Activated T-cell treated with anti-CD3 and anti-CD28 coated beads for 24 hours (primary cell): ENCODE data around the gene COL8A1.
A peak's percentile ranks its signal among the peaks of the same experiment; 100 is the strongest.

Experiments
- DNase-seq: peaks from one replicate; pipeline ENCODE4 v3.0.0-alpha.2; 2020; ENCODE audit warnings: low read depth

The COL8A1 gene

DNA sequence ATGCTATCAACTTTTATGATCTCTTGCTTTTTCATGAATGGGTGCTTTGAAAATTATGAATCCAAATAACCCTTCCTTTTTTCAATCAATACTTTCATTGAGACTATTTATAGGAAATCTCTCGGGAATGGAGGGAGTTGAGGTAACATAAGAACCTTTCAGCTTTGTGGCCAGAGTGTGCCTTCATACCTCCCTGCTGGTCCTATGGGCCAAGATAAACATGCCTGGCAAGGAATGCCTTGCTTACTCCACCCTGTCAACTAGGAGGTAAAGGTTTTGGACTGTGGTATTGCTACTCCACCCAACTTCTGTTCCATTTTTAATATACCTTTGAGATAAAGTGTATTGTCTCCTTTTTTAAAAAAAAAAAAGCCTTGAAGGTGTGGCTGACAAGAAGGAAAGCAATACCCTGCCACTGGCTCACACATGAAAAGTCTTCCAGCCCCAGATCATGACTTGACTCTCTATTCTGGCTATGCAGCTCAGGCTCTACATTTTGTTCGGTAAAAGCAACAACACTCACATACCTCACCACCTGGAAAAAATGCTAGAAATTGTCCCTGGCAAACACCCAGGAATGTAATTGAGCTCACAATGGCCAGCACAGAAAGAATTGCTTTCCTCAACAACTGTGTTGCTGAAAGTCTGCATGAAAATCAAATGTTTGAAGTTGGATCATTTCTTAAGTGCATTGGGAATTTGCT is 35.8 kb downstream of the COL8A1 start:
- DNase-seq = no peak

DNA sequence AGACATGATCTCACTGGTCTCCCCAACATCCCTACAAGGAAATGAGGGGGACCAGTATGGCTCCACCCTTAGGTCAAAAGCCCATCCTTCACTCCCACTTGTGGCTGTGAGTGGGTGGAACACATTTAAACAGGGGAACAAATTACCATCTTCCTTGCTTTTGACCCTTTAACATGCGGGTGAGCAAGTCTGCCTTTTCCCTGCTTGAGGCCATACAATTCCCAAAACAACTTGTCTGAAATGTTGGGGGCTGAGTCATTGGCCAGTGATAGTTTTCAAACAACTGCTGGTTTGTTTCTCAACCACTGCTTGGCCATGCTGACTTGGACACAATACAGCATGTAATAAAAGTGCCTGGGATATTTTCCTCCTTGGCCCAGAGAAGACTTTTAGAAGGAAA is 39.6 kb downstream of the COL8A1 start:
- no peak for DNase-seq

DNA sequence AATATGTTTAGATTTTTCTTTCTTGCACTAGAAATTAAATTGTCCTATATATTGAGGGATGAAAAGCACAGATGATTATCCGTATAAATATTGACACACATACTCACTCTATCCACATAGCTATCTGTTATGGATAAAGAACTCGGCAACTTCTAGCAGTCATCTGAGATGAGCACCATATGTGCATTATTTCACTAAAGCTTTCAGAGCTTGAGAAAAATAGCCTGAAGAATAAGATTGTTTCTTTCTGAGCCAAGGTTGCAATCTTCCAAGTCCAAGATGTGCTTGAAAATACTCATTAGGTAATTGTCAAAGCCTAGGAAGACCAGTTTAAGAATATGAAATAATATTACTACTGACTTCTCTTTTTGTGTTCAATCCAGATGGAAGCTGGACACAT is 40.5 kb downstream of the COL8A1 start:
- DNase-seq = no peak

DNA sequence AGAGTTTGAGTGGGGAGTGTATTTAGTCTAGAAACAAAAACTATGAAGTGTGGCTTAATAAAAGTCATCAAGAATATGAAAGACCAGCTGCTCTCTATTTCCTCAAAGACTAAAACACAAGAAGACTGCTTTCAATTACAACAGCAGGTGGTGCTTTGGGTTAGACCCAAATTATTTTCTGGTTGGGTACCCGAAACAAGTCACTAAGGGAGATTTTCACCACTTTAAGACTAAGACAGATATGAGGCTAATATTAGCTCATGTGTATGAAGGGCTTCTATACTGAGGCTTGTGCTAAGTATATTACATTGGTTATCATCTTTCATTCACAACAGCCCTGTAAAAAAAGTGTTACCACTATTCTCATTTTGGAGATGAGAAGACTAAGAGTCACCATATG is 43.1 kb downstream of the COL8A1 start:
- DNase-seq = no peak

DNA sequence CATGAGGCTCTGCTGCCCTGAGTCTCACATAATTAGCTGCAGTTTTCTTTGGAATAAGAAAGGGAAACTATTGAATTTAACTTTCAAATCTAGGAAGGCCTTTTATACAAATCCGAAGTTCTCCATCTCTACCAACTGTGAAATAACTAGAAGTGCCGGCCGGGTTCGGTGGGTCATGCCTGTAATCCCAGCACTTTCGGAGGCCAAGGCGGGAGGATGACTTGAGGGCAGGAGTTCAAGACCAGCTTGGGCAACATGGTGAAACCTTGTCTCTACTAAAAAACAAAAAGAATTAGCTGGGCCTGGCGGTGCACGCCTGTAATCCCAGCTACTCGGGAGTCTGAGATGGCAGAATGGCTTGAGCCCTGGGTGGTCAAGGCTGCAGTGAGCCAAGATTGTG is 43.6 kb downstream of the COL8A1 start:
- no peak for DNase-seq

DNA sequence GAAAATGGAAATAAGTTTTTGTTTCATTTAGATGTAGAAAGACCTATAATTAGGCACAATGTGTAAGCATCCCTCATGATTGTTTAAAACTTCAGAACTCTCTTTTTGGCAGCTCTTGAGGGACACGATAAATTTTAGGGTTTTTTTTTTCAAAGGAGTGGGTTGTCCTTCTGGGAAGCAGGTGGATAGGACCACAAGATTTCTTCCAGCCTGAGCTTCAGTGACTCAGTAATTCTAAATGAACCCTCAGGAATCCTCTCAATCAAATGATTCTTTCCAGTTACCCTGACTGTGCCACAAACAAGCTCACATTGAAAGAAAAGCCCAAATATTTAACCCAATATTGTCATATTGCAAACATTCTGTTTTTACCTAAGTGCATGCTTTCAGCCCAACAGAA is 45.1 kb downstream of the COL8A1 start:
- DNase-seq = no peak

DNA sequence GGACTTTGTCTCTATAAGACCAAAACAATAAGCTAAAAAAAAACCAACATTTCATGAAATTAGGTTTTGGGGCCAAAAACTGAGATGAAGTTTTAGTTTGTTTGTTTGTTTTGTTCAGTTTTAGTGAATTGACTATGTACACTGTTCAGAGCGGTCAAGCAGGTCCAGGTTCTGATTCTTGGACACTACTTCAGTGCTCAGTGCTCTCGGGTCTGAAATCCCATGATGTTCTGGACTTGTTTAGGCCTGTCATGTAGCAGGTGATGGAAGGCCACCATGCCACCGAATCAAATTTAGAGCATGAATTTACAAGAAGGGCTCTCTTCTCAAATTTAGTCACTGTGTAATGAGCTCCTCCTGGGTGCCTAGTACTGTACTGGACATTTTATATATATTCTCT is 45.5 kb downstream of the COL8A1 start:
- DNase-seq = no peak

DNA sequence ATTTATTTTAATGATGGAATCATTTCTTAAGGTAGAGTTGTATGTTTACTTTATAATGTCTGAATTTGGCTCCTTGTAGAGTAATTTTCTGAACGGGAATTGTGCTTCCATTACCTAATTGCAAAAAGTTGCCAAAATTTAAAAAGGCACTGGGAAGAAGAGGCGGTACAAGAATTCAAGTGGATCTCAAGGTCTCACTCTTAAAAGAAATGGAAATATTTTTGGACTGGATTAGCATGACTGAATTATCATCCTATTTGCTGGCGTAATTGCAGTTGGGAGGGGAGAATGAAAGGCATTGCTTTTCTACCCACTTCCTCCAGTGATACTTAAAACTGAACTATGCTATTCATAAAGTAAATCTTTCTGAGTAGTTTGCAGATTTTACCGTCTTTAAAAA is 46.2 kb downstream of the COL8A1 start:
- DNase-seq = no peak

DNA sequence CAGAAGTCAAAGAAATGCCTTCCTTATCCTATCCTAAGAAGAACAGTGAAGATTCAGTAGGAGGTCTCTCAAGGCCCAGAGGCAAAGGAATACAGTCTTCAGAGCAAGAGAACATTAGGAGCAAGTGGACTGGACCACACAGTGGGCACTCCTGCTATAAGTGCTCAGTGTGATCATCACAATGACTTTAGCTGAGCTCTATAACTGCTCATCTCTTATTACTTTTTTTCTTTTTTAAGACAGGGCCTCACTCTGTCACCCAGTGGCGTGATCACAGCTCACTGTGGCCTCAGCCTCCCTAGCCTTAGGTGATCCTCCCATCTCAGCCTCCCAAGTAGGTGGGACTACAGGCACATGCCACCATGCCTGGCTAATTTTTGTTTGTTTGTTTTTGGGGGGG is 48.1 kb downstream of the COL8A1 start:
- DNase-seq = no peak

DNA sequence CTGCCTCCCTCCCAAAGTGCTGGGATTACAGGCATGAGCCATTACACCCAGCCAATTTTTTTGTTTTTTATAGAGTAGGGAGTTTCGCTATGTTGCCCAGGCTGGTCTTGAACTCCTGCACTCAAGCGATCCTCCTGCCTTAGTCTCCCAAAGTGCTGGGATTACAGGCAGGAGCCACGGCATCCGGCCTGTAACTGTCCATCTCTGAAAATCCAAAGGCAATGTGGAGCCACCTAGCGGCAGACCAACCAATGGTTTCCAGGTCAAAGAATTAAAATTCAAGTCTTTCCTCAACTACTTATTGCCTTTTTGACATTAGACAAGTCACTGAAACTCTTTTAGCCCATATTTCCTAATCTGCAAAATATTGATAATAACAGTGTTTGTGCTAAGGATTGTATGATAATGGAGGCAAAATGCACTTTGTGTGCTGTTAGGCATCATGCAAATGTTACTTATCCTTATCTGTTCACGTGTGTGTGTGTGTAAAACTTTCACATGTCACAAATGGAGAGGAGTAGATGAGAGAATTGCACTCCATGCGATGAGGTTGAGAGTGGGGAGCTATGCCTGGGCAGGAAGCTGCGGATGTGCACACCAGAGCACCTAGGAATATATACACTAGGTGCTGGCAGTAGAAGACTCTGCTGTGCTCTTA is 48.7 kb downstream of the COL8A1 start:
- DNase-seq = peak; percentile 11

DNA sequence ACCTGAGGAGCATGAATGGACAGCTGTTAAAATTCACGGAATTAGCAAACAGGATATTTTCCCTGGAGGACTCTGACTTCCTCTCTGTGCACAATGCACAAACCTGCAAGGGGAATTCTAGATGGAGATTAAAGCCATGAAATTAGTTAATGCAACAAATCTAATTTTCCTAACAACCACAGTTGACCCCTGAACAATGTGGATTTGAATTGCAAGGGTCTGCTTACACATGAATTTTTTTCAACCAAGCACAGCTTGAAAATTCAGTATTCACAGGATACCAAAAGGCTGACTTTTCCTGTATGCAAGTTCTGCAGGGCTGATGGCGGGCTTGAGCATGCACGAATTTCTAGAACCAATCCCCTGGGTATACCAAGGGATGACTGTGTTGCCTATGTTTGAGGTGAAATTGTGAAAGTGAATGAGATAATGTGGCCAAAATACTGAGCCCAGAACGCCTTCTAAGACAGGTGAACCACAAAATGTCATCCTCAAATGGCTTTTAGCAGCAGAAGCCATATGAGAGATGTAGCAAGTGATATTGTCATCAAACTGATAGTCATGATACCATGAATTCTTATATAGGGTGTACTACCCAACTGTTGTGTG is 52.5 kb downstream of the COL8A1 start:
- DNase-seq = no peak

DNA sequence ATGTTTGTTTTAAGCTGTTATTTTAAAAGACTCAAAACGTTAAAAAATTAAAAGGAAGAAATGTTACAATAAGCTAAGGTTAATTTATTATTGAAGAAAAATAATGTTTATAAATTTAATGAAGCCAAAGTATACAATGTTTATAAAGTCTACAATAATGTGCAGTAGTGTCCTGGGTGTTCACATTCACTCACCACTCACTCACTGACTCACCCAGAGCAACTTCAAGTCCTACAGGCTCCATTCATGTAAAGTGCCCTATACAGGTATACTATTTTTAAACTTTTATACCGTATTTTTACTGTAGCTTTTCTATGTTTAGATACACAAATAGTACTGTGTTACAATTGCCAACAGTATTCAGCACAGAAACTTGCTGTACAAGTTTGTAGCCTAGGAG is 55.2 kb downstream of the COL8A1 start:
- no peak for DNase-seq

DNA sequence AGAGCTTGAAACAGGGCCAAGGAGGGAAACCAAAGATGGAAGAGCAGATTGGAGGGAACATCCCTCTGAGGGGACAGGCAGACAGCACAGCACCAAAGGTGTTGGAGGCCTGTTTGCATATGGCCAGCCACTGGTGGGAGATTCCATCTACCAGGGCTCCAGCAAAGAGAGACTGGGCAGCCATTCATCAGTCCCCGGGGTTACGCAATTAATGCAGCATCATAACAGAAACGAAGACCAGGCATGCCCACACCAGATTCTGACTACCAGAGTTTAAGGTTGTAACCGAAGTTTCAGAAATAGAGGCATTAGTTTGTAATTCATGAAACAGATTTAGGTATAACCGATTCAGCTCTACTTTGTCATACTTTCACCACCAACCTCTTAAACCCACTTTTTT is 58.1 kb downstream of the COL8A1 start:
- no peak for DNase-seq

DNA sequence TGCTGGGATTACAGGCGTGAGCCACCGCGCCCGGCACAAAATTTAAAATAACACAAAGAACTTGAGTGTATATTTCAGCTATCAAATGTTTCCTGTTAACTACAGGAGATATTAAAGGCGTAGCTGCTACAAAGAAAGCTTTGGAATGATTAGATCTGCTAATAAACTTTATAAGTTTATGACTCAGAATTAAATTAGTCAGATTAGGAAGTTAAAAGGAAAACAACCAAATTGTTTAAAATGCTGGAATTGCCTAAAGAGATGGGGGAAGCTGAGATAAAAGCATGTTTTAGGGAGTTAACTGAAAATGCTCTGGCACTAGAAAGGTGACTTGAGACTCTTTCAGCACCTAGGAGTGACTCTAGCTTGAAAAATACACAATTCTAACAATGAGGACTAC is 58.9 kb downstream of the COL8A1 start:
- no peak for DNase-seq

DNA sequence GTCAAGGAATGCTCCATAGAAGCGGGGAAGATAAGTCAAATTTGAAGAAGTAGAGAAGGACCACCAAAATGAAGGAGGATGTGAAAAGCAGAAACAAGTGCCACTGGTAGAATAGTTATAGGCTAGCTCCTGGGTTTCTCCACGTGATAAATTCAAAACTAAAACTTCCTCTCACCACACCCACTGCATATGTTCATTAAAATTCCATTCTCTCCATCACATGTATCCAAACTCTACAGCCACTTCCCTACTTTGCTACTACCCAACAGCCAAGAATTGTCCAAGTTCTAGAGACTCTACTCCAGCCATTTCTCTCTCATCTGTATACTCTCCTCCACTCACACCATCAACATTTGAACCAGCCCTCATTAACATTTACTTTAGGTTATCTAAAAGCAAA is 60.5 kb downstream of the COL8A1 start:
- no peak for DNase-seq

DNA sequence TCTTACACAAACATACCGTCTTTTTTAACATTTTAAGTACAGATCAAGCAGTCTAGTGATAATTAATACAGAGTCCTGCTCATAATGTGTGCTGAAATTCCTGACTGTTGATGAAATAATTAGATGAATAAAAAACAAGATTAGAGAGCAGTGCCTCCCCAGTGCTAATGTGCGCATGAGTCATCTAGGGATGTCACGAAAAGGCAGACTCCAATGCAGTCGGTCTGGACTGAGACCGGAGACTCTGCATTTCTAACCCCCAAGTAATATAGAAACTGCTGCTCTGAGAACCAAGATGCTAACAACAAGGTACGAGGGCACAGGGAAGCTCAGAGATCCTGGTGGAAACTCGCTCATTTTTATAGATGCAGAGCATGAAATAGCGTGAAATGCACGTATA is 61.4 kb downstream of the COL8A1 start:
- DNase-seq = no peak

DNA sequence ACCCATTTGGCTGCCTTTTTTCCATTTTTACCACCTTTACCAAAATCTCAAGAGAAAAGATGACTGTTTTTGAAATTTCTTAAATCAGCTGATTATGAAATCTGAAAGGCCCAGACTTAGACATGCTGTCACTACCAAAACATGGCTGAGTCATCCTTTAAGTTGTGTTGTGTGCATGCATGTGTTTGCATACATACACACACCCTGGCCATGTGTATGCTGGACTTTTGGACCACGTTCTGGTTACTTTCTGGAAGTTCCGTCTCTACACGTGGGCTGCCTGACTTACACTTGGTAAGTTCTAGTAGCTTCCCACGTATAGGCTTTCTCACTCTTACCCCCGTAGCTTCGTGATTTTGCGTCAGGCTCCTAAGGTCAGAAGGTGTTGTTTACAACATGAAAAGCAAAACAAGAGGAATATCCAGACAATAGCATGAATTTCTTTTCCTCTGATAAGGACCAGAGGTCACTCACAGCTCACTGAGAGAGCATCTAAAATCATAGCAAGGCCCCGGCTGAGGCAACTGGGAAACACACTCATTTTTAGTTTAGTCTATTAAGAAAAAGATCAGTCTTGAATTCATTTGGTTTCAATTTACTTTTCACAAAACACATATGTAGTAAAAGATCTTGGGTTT is 62.4 kb downstream of the COL8A1 start:
- DNase-seq = no peak

DNA sequence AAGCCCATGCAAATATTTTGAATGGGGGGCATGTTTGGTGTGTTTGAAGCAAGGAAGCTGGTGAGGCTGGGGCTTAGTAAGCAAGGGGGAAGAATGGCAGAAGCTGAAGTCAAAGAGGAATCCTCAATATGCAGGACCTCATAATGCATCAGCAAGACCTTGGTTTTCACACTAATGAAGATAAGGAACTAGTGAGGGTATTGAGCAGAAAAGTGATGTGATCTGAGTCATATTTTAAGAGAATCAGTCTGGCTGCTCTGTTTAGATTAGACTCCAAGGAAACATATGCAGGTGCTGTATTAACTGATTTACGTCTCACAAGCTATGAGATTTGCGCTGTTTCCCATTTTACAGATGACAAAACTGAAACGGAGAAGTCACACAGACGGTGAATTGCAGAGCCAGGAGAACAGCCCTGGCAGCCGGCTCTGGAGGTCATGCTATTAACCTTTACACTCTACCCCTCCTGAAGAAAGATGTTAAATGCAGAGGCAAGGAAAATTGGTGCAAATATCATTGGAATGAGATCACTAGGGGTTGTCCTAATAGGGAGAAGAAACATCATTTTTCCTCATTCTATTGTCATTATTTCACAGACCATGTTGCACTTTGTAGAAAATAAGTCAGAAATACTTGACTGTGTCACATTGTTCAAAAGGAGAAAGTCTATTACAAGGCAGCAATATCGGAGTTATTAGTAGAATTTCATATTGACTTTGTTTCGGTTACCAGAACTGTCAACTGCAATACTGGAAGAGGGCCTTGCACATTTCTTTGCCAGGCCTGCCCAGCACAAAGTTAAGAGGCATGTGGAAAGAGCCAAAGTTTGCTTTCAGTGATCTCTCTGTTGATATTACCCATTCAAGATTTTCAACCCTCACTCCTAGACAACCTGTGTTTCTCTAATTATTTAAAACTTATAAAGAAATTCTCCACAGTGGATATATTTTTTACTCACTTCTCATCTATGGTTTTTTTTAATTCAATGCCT is 64.9 kb downstream of the COL8A1 start:
- DNase-seq = no peak

DNA sequence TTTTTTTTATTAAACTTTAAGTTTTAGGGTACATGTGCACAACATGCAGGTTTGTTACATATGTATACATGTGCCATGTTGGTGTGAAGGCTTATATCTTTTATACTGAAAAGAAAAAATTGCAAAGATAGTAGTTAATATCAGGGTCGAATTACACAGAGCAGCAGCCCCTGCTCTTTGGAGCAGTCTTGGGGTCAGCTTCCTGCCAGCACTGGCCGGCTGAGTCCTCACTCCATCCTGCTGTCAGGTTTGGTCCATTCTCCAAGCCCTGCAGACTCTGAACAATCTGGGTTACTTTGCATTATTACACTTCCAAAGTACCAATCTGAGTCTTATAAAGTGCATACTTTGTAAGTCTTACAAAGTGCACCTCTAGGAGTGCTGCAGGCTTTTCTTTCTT is 66.0 kb downstream of the COL8A1 start:
- DNase-seq = no peak

DNA sequence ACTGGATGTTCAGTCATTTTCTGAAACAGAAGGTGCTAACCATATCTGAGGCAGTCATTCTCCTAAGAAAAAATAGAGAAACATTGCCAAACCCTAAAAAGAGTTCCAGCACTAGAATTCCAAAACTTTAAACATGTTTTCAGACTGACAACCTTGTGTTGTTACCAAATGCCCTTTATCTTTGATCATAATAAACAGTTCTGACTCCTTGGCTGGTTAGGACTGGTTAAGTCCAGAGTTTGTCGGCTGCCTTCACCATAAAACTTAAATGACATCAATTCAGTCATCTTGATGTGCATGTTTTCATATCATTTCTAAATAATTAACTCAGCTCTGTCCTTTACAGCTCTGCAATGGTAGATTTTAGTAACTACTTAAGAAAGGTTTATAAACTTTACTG is 68.0 kb downstream of the COL8A1 start:
- no peak for DNase-seq

DNA sequence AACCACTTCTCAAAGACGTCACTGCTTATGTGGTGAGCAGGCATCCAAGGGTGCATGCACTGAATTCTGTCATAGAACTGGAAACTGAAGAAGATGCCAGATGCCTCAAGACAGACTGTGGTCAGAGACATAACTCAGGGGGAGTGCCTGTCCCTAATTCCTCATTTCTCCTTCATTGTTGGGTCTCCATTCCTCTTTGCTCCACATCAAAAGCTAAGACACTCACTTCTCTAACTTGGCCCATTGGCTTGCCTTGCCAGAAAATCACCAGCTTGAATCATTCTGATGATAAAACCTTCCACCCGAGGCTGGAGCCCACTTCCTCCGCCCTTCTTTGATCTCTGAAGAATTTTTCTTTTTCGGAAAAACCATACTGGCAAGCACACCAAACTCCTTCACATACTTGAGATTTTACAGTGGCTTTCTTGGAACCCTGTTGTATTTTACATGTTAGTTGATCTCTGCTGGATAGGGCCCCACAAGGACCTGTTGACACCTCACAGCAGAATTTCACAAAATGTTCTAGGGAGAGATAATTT is 69.9 kb downstream of the COL8A1 start:
- DNase-seq = no peak

DNA sequence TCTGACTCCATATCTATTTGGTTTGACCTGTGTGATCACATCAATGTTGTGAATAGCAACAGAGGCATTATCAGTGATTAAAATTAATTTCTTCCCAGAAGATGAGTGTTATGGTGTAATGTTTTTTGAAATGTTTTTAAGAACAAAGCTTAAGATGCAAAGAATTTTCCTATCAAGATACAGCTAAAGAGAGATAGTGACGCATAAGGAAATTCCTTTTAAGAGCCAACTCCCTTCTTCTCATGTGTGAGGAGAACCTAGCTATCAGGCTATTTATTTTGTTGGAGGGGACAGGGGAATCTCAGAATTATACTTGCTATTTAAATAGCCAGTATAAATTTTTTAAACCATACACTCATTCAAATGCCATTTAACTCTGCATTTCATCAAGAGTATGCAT is 71.3 kb downstream of the COL8A1 start:
- DNase-seq = no peak
